ENCODE results near the gene FKBP5. TPM values are rescaled to one million over a fixed set of nuclear protein-coding genes. Genes with fewer than 3 reads are reported as not detected.

The FKBP5 gene
- total RNA-seq, 1 experiment from 2014 or later = 20.1 TPM

DNA sequence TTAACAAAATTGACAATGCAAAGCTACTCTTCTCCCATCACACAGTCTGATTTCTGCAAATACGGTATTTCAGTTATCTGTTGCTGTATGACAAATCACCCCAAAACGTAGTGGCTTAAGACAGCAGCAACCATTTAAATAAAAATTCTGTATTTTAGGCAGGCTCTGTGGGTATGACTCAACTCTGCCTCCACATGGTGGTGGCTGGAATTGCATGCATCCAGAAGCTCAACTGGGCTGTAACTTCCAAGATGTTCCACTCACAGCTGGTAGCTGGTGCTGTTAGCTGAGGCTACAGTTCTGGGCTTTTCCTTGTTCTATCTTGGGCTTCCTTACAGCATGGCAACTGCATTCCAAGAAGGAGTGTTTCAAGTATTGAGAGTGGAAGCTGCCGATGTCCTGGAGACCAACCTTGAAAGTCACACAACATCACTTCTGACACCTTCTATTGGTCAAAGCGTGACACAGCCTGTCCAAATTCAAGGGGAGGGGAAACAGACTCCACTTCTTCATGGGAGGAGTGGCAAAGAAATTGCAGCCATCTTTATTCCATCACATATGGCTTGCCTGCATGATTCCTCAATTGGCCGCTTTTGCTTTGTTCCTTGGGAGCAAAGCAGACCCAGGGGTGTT, 136.3 kb downstream of the FKBP5 start:
- intact Hi-C loops (cut with micrococcal nuclease; ENCODE audit: unreplicated experiment) = no loop called here
- BruUV-seq (replicated peaks) = no TSS peak
- CTCF ChIA-PET = interaction anchor here (0.6 to 1.4 kb wide), 4 partner anchors 9 to 51 kb away, joined by 3 to 10 read pairs (median 5); no protein-coding TSS in a partner anchor
- Mint-ChIP-seq H3K4me1 (ENCODE audit: low read depth, unreplicated experiment) (peaks cover 8% of the 10 kb centered on the region), H3K27me3 (ENCODE audit: insufficient read depth, unreplicated experiment) (no peaks in the 10 kb centered on the region), H3K36me3 (ENCODE audit: insufficient read depth, unreplicated experiment) (no peaks in the 10 kb centered on the region), H3K9me3 (ENCODE audit: unreplicated experiment) (peaks cover 20% of the 10 kb centered on the region), H3K4me3 (ENCODE audit: unreplicated experiment) (no peak overlapping the region), H3K27ac (ENCODE audit: unreplicated experiment) (no peak overlapping the region)
- Histone ChIP-seq H3K9me3 (peaks cover 10% of the 10 kb centered on the region), H3K36me3 (ENCODE audit: control insufficient read depth, insufficient read depth, low read length) (no peaks in the 10 kb centered on the region), H3K27me3 (replicated peaks; ENCODE audit: control insufficient read depth, insufficient read depth, low read length) (no peaks in the 10 kb centered on the region), H3K4me3 (ENCODE audit: low read depth, low read length) (no peak overlapping the region), H3K4me1 (no peaks in the 10 kb centered on the region)
- peak in 1 of 2 experiments; percentile 39 for DNase-seq
- POLR2A ChIA-PET = no interaction called here
- TF ChIP-seq, protein P1, sequence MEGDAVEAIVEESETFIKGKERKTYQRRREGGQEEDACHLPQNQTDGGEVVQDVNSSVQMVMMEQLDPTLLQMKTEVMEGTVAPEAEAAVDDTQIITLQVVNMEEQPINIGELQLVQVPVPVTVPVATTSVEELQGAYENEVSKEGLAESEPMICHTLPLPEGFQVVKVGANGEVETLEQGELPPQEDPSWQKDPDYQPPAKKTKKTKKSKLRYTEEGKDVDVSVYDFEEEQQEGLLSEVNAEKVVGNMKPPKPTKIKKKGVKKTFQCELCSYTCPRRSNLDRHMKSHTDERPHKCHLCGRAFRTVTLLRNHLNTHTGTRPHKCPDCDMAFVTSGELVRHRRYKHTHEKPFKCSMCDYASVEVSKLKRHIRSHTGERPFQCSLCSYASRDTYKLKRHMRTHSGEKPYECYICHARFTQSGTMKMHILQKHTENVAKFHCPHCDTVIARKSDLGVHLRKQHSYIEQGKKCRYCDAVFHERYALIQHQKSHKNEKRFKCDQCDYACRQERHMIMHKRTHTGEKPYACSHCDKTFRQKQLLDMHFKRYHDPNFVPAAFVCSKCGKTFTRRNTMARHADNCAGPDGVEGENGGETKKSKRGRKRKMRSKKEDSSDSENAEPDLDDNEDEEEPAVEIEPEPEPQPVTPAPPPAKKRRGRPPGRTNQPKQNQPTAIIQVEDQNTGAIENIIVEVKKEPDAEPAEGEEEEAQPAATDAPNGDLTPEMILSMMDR (IDR thresholded peaks at IDR 0.05; ENCODE audit: insufficient read depth in 1 of 2, low read depth in 1 of 2, low read length in 1 of 2, severe bottlenecking in 1 of 2, unreplicated experiment in 1 of 2) = peak; percentile 72 to 83

DNA sequence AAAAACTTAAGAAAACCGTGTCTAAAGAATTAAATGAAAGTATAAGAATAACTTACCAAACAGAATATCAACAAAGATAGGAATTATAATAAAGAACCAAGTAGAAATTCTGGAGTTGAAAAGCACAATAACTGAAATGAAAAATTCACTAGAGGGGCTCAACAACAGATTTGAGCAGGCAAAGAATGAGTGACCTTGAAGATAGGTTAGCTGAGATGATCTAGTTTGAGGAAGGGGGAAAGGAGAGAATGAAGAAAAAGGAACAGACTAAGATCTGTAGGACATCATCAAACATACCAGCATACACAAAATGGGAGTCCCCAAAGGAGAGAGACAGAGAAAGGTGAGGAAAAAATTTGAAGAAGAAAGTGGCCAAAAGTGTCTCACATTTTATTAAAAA, 138.3 kb downstream of the FKBP5 start:
- no peak overlapping the region for H3K27ac Mint-ChIP-seq (ENCODE audit: unreplicated experiment)
- H3K27me3 Mint-ChIP-seq (ENCODE audit: insufficient read depth, unreplicated experiment) = no peaks in the 10 kb centered on the region
- TF ChIP-seq, protein P1 (IDR thresholded peaks at IDR 0.05; ENCODE audit: insufficient read depth in 1 of 2, low read depth in 1 of 2, low read length in 1 of 2, severe bottlenecking in 1 of 2, unreplicated experiment in 1 of 2) = no peak
- Histone ChIP-seq H3K36me3 (ENCODE audit: control insufficient read depth, insufficient read depth, low read length) (no peaks in the 10 kb centered on the region), H3K4me1 (no peaks in the 10 kb centered on the region; the same call in 1 of the 2 replicates), H3K4me3 (ENCODE audit: low read depth, low read length) (no peak overlapping the region), H3K27me3 (replicated peaks; ENCODE audit: control insufficient read depth, insufficient read depth, low read length) (no peaks in the 10 kb centered on the region), H3K9me3 (peaks cover 10% of the 10 kb centered on the region)
- no peaks in the 10 kb centered on the region for H3K36me3 Mint-ChIP-seq (ENCODE audit: insufficient read depth, unreplicated experiment)
- no TSS peak for BruUV-seq (replicated peaks)
- intact Hi-C loops (cut with micrococcal nuclease; ENCODE audit: unreplicated experiment) = no loop called here
- peaks cover 10% of the 10 kb centered on the region for H3K4me1 Mint-ChIP-seq (ENCODE audit: low read depth, unreplicated experiment)
- H3K4me3 Mint-ChIP-seq (ENCODE audit: unreplicated experiment) = no peak overlapping the region
- ChIA-PET CTCF (no interaction called here), POLR2A (no interaction called here)
- no peak for DNase-seq
- H3K9me3 Mint-ChIP-seq (ENCODE audit: unreplicated experiment) = peaks cover 20% of the 10 kb centered on the region

DNA sequence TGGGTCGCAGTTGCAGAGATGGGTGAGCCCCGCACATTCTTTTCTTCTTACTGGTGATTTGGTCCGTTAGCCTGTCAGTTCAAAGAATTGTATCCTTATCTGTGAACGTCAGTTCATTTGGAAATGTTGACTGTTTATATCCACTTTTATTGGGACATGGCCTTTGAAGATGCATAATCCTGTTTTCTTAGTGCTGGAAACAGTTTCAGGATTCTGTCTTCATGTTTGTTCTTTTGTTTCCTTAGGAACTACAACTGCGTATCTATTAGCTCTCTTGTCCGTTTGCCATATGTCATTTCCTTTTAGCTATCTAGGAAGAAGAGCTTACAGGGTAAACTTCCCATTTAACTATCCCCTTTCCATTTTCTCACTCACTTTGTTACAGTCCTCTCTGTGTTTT, 141.0 kb downstream of the FKBP5 start:
- no peaks in the 10 kb centered on the region for H3K36me3 ChIP-seq (ENCODE audit: control insufficient read depth, insufficient read depth, low read length)
- Mint-ChIP-seq H3K27ac (ENCODE audit: unreplicated experiment) (no peak overlapping the region), H3K9me3 (ENCODE audit: unreplicated experiment) (peaks cover 20% of the 10 kb centered on the region), H3K4me1 (ENCODE audit: low read depth, unreplicated experiment) (peaks cover 19% of the 10 kb centered on the region), H3K36me3 (ENCODE audit: insufficient read depth, unreplicated experiment) (no peaks in the 10 kb centered on the region), H3K4me3 (ENCODE audit: unreplicated experiment) (no peak overlapping the region), H3K27me3 (ENCODE audit: insufficient read depth, unreplicated experiment) (no peaks in the 10 kb centered on the region)
- no peak overlapping the region for H3K4me3 ChIP-seq (ENCODE audit: low read depth, low read length)
- BruUV-seq (replicated peaks) = no TSS peak
- ChIA-PET CTCF (interaction anchor here (1.1 kb wide), 1 partner anchor 25 kb away, joined by 7 read pairs; no protein-coding TSS in a partner anchor), POLR2A (interaction anchor here (0.6 kb wide), 1 partner anchor 1212 kb away, joined by 3 read pairs; no protein-coding TSS in a partner anchor)
- peaks cover 4% of the 10 kb centered on the region; the same call in 1 of the 2 replicates for H3K4me1 ChIP-seq
- intact Hi-C loops (cut with micrococcal nuclease; ENCODE audit: unreplicated experiment) = no loop called here
- H3K27me3 ChIP-seq (replicated peaks; ENCODE audit: control insufficient read depth, insufficient read depth, low read length) = no peaks in the 10 kb centered on the region
- H3K9me3 ChIP-seq = peaks cover 10% of the 10 kb centered on the region
- TF ChIP-seq, protein P1 (IDR thresholded peaks at IDR 0.05; ENCODE audit: insufficient read depth in 1 of 2, low read depth in 1 of 2, low read length in 1 of 2, severe bottlenecking in 1 of 2, unreplicated experiment in 1 of 2) = no peak
- DNase-seq = no peak
